ENCODE results near the gene TMEM79.

DNA sequence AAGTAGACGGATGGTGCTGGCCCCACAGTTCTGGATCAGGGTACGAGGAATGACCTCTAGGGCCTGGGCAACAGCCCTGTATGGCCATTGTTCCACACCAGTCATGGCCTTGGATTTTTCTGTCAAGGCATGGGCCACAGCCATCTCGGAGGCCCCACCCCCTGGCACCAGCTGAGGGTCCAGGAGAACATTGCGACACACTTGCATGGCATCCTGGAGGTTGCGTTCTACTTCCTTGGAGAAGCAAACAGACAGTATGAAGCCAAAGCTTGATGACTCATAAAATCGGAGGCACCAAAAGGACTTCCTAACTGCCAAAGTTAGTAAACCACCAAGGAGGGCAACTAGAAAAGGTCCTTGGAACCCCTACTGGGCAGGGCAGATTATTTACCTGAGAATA, 26.8 kb downstream of the TMEM79 start:
- TF ChIP-seq POLR2A (IDR thresholded peaks at IDR 0.05; ENCODE audit: low read length): no peak
- no peak for TF ChIP-seq GATA1 (IDR thresholded peaks at IDR 0.05; ENCODE audit: low read depth, low read length)

Measured in erythroblast (primary cell).